Liver (tissue), 9 donors: ENCODE measurements around the gene RTL9. TPM values are rescaled to one million over a fixed set of nuclear protein-coding genes. Genes with fewer than 3 reads are reported as not detected.

Source experiments
- DNase-seq: peaks from one replicate; pipeline ENCODE4 v3.0.0-alpha.2; 2017; ENCODE audit warnings: low spot score
- H3K27ac ChIP-seq, 2 donors: one replicate each; pipeline ENCODE4 v1.7.0; 2013; ENCODE audit warnings: inconsistent platforms in 2 of 2, low read length in 2 of 2, control low read depth in 1 of 2, low read depth in 1 of 2, mild to moderate bottlenecking in 1 of 2
- H3K27me3 ChIP-seq, 4 donors: one replicate each; pipeline versions ENCODE4 v1.6.1 to v1.7.0; 2013; ENCODE audit warnings: low read length in 3 of 4, inconsistent platforms in 1 of 4, mild to moderate bottlenecking in 1 of 4, moderate library complexity in 1 of 4; ENCODE audit not compliant: control insufficient read depth in 4 of 4, insufficient read depth in 4 of 4
- H3K36me3 ChIP-seq, 4 donors: one replicate each; pipeline versions ENCODE4 v1.6.1 to v1.7.0; 2013; ENCODE audit warnings: low read length in 3 of 4, mild to moderate bottlenecking in 3 of 4, low read depth in 1 of 4, moderate library complexity in 1 of 4; ENCODE audit not compliant: control insufficient read depth in 4 of 4, insufficient read depth in 3 of 4
- H3K4me1 ChIP-seq, 4 donors: one replicate each; pipeline versions ENCODE4 v1.6.1 to v1.7.0; 2013; ENCODE audit warnings: low read length in 3 of 4, mild to moderate bottlenecking in 3 of 4, moderate library complexity in 1 of 4; ENCODE audit not compliant: control insufficient read depth in 4 of 4, insufficient read depth in 4 of 4
- H3K4me3 ChIP-seq, 3 donors: one replicate each; pipeline versions ENCODE4 v1.6.1 to v1.7.0; 2013; ENCODE audit warnings: low read length in 3 of 3, control low read depth in 1 of 3, low read depth in 1 of 3, mild to moderate bottlenecking in 1 of 3
- H3K9ac ChIP-seq, 2 donors: one replicate each; pipeline ENCODE4 v1.7.0; 2013; ENCODE audit warnings: low read length in 2 of 2, mild to moderate bottlenecking in 2 of 2, moderate library complexity in 2 of 2, control low read depth in 1 of 2, low read depth in 1 of 2
- H3K9me3 ChIP-seq, 4 donors: one replicate each; pipeline versions ENCODE4 v1.6.1 to v1.7.0; 2013; ENCODE audit warnings: low read length in 3 of 4; ENCODE audit not compliant: control insufficient read depth in 4 of 4
- ATF3 ChIP-seq: IDR thresholded peaks from 2 replicates; pipeline ENCODE4 v1.6.1; 2016; ENCODE audit warnings: antibody characterized with exemption
- CTCF ChIP-seq: fragments of 150-350 bp; IDR thresholded peaks from 2 replicates; pipeline ENCODE4 v1.5.1; 2017; ENCODE audit warnings: improper control_type of control experiment, low read depth, low read length; ENCODE audit not compliant: missing input control
- FOXA2 ChIP-seq: IDR thresholded peaks from 2 replicates; pipeline ENCODE4 v1.6.1; 2016; ENCODE audit warnings: antibody characterized with exemption
- GABPA ChIP-seq, 2 donors: IDR thresholded peaks in 1 of 2; conservative IDR thresholded peaks in 1 of 2; 2 replicates each; pipeline ENCODE4 v1.6.1; 2016; ENCODE audit warnings: antibody characterized with exemption in 2 of 2, mild to moderate bottlenecking in 1 of 2, moderate library complexity in 1 of 2
- MAX ChIP-seq: IDR thresholded peaks from 2 replicates; pipeline ENCODE4 v1.6.1; 2016; ENCODE audit warnings: antibody characterized with exemption
- REST ChIP-seq: IDR thresholded peaks from 2 replicates; pipeline ENCODE4 v1.6.1; 2016; ENCODE audit warnings: antibody characterized with exemption, mild to moderate bottlenecking
- RXRA ChIP-seq, 2 donors: IDR thresholded peaks; 2 replicates each; pipeline ENCODE4 v1.6.1; 2017 to 2018; ENCODE audit warnings: antibody characterized with exemption in 2 of 2, mild to moderate bottlenecking in 1 of 2
- SP1 ChIP-seq: IDR thresholded peaks from 2 replicates; pipeline ENCODE4 v1.6.1; 2018; ENCODE audit warnings: antibody characterized with exemption, mild to moderate bottlenecking
- ZBTB33 ChIP-seq: IDR thresholded peaks from 2 replicates; pipeline ENCODE4 v1.6.1; 2016; ENCODE audit warnings: antibody characterized with exemption
- WGBS: extraction: QIAGEN DNeasy Blood & Tissue Kit; methylation state at CpG from one replicate; pipeline ENCODE4 v1.1.7; 2013; 5-methylcytosine and 5-hydroxymethylcytosine counted together
- polyA plus RNA-seq, 2 donors: library from polyadenylated mRNA; stranded (reverse) in 1 of 2; unstranded in 1 of 2; fragments of 200-250 nt in 1 of 2; fragments of >200 nt in 1 of 2; fragmentation: Nextera tagmentation in 1 of 2; extraction: Ambion mirVana in 1 of 2; gene quantifications; one replicate each; pipeline versions ENCODE4 v1.2.1 to v1.2.3, GENCODE V29; 2013 to 2015
- total RNA-seq, 2 donors: library from RNA; depleted of rRNA; stranded (reverse); fragments of >200 nt; gene quantifications; one replicate each; pipeline ENCODE4 v1.2.3, GENCODE V29; 2014
- donor health status: healthy.
- donor health status: healthy.
- donor health status: healthy.
- donor health status: healthy.
- donor health status: healthy.

Gene RTL9
- total and polyA plus RNA-seq, 4 donors, result 0.05 to 0.37 (median 0.25) TPM; not detected in 1

GRCh38 chrX:110373310-110373709 lies 14.7 kb downstream of the RTL9 start (continued):
- TF ChIP-seq CTCF (no peak), ZBTB33 (no peak)

- H3K27ac ChIP-seq, result no peak overlapping the region
- H3K4me3 ChIP-seq, result no peak overlapping the region
- H3K27me3 ChIP-seq, result peaks cover 0 to 3% (median 0%) of the 10 kb centered on the region in 4 donors
- H3K9ac ChIP-seq, result no peak overlapping the region
- no peak for DNase-seq
- no peaks in the 10 kb centered on the region for H3K4me1 ChIP-seq
- no peaks in the 10 kb centered on the region for H3K9me3 ChIP-seq
- 80% methylated on average over 1 of the region's 1 CpG for WGBS
- TF ChIP-seq SP1, result no peak
- no peak for TF ChIP-seq FOXA2
- no peak for TF ChIP-seq MAX
- TF ChIP-seq GABPA (IDR thresholded peaks at IDR 0.05 in 1 of 2, conservative IDR thresholded peaks at IDR 0.05 in 1 of 2), result no peak
- TF ChIP-seq ATF3, result no peak
- TF ChIP-seq RXRA (IDR thresholded peaks at IDR 0.05), result no peak
- H3K36me3 ChIP-seq, result no peaks in the 10 kb centered on the region
These were observed 15.9 kb downstream of the RTL9 start for GRCh38 chrX:110374559-110374958.

GRCh38 chrX:110381216-110381615 lies 22.6 kb downstream of the RTL9 start:
- no peaks in the 10 kb centered on the region for H3K27me3 ChIP-seq
- H3K9ac ChIP-seq, result no peak overlapping the region
- H3K4me3 ChIP-seq, result no peak overlapping the region
- no peaks in the 10 kb centered on the region for H3K36me3 ChIP-seq
- TF ChIP-seq MAX (no peak), REST (no peak)
- WGBS, result 68% methylated on average over 2 of the region's 2 CpGs
- H3K27ac ChIP-seq, result no peak overlapping the region
- H3K4me1 ChIP-seq, result no peaks in the 10 kb centered on the region
- DNase-seq, result no peak
- H3K9me3 ChIP-seq, result no peaks in the 10 kb centered on the region
